Panc1 (cell line): Measurements from ENCODE around the gene MUC2.

Experiments used
- POLR2AphosphoS5 ChIP-seq: IDR thresholded peaks from 2 replicates; pipeline ENCODE4 v1.6.1; 2012; ENCODE audit warnings: mild to moderate bottlenecking, low read depth, low read length, moderate library complexity
- SIN3A ChIP-seq: IDR thresholded peaks from 2 replicates; pipeline ENCODE4 v1.6.1; 2012; ENCODE audit warnings: low read depth, mild to moderate bottlenecking, low read length, moderate library complexity, borderline replicate concordance; ENCODE audit not compliant: insufficient read depth
- TF ChIP-seq, protein P1 (sequence below): fragments of 450-650 bp; IDR thresholded peaks from 2 replicates; pipeline ENCODE4 v1.5.1; 2017; ENCODE audit warnings: mild to moderate bottlenecking
- TF ChIP-seq, protein P2 (sequence below), 2 experiments: IDR thresholded peaks; 2 replicates each; pipeline ENCODE4 v1.6.1; 2011 to 2012; ENCODE audit warnings: low read depth in 2 of 2, control low read depth in 1 of 2, low read length in 1 of 2, mild to moderate bottlenecking in 1 of 2, moderate library complexity in 1 of 2; ENCODE audit not compliant: insufficient read depth in 1 of 2

DNA sequence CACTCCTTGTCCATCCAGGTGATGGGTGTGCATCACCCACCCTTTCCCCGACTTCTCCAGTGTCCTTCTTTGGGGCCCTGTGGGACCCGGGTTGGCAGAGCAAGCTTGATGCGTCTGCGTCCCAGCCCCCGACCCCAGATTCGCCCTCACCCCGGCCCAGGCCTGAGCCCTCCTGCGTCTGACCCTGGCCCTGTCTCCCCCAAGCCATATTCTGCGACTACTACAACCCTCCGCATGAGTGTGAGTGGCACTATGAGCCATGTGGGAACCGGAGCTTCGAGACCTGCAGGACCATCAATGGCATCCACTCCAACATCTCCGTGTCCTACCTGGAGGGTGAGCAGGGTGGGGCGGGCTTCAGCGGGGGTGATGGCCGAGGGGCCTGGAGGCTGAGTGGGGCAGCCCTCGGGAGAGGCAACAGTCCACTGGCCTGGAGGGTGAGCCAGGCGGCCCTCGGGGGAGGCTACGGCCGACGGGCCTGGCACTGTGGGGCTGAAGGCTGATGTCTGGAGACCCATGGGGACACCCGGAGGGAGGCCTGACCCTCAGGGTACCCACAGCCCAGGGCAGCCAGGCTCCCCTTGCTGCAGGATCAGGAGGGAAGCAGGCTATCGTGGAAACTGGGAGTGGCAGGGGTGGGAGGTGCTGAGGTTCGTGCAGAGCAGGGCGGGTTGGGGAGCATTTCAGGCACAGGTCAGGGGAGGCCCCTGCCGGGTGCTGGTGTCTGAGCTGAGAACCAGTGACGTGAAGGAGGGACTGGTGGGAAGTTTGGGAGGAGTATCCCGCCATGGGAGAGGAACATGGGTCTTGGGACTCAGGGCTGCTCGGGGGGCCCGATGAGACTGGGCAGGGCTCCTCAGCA is 15.3 kb downstream of the MUC2 start:
- TF ChIP-seq, protein P1, sequence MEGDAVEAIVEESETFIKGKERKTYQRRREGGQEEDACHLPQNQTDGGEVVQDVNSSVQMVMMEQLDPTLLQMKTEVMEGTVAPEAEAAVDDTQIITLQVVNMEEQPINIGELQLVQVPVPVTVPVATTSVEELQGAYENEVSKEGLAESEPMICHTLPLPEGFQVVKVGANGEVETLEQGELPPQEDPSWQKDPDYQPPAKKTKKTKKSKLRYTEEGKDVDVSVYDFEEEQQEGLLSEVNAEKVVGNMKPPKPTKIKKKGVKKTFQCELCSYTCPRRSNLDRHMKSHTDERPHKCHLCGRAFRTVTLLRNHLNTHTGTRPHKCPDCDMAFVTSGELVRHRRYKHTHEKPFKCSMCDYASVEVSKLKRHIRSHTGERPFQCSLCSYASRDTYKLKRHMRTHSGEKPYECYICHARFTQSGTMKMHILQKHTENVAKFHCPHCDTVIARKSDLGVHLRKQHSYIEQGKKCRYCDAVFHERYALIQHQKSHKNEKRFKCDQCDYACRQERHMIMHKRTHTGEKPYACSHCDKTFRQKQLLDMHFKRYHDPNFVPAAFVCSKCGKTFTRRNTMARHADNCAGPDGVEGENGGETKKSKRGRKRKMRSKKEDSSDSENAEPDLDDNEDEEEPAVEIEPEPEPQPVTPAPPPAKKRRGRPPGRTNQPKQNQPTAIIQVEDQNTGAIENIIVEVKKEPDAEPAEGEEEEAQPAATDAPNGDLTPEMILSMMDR, result no peak
- TF ChIP-seq POLR2AphosphoS5 (no peak), SIN3A (no peak)
- TF ChIP-seq, protein P2, sequence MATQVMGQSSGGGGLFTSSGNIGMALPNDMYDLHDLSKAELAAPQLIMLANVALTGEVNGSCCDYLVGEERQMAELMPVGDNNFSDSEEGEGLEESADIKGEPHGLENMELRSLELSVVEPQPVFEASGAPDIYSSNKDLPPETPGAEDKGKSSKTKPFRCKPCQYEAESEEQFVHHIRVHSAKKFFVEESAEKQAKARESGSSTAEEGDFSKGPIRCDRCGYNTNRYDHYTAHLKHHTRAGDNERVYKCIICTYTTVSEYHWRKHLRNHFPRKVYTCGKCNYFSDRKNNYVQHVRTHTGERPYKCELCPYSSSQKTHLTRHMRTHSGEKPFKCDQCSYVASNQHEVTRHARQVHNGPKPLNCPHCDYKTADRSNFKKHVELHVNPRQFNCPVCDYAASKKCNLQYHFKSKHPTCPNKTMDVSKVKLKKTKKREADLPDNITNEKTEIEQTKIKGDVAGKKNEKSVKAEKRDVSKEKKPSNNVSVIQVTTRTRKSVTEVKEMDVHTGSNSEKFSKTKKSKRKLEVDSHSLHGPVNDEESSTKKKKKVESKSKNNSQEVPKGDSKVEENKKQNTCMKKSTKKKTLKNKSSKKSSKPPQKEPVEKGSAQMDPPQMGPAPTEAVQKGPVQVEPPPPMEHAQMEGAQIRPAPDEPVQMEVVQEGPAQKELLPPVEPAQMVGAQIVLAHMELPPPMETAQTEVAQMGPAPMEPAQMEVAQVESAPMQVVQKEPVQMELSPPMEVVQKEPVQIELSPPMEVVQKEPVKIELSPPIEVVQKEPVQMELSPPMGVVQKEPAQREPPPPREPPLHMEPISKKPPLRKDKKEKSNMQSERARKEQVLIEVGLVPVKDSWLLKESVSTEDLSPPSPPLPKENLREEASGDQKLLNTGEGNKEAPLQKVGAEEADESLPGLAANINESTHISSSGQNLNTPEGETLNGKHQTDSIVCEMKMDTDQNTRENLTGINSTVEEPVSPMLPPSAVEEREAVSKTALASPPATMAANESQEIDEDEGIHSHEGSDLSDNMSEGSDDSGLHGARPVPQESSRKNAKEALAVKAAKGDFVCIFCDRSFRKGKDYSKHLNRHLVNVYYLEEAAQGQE (IDR thresholded peaks at IDR 0.05; ENCODE audit: insufficient read depth in 1 of 2, low read depth in 2 of 2, low read length in 1 of 2), result no peak
